CD4-positive, alpha-beta T cell treated with Interferon alpha-2 for 1 hour (primary cell): ENCODE measurements around the gene DNAAF1.
"Not testable (repeated sequence)": the region's sequence is repeated elsewhere in the genome, so short reads cannot be mapped to it uniquely, and the experiment has no call there.

Experiments used
- DNase-seq, 2 donors: peaks; one replicate each; pipeline ENCODE4 v3.0.0-alpha.2; 2020 to 2022

DNAAF1 gene

DNA sequence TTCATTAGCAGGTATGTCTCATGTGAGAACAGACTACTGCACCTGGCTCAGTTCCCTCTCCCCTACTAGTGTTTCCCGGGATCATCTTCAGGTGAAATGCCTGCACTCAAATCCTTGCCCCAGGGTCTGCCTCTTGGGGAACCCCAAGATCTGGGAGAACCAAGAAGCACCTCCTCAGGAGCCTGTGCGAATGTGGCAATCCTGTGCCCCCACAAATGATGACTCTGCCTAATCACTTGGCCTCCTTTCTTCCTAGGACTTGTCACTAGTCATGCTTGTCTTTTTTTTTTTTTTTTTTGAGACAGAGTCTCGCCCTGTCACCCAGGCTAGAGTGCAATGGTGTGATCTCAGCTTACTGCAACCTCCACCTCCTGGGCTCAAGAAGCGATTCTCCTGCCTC, 67.5 kb downstream of the DNAAF1 start:
- no peak for DNase-seq

DNA sequence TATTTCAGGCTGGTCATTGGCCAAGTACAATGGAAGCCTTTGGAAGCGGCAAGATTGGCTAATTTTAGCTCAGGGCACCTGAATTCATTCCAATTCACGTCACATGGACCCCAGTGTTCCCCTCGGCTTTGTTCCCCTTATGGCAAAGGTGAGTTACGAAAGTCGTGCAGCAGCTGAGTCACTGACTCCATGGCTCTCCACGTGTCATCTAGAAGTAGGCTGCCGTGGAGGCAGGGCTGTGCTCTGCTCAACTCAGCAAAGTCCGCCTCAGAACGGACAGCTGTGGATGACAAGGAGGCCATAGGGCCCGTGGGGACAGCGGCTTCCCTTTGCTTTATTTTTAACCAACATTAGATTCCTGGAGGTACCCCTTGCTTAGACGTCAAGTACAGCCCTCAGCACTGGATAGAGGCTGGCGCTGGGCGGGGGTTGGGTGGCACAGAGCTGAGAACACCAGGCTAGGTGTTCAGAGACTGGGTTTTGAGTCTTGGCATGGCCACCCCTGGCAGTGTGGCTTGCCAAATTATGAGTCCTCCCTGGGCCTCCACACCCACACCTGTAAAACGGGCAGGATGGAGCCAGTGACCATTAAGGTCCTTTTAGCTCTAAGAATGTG, 69.5 kb downstream of the DNAAF1 start:
- DNase-seq, result no peak

DNA sequence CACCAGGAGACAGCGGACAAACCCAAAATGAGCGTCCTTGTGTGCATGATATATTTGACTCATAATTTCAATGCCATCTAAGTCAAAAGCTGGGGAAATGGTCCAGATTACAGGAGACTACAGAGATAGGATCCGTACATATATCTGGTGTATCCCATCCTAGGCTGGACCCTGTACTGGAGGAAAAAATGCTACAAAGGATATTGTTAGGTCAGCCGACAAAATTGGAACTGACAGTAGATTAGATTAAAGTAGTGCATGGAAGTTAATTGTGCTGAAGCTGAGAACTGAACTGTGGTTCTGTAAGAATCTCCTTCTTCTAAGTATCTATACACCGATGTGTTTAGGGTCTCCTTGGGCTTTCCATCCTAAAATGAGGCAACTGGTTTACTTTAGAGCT, 70.4 kb downstream of the DNAAF1 start:
- no peak for DNase-seq

DNA sequence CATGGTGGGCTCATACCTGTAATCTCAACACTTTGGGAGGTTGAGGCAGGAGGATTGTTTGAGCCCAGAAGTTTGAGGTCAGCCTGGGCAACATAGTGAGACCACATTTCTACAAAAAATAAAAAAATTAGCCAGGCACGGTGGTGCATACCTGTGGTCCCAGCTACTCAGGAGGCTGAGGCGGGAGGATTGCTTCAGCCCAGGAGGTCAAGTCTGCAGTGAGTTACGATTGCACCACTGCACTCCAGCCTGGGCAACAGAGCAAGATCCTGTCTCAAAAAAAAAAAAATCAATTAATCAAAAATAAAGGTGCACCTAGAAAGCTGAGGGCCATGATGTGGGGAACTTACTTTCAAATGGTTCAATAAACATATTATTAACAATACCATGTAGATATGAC, 71.0 kb downstream of the DNAAF1 start:
- DNase-seq, result not testable (repeated sequence)

DNA sequence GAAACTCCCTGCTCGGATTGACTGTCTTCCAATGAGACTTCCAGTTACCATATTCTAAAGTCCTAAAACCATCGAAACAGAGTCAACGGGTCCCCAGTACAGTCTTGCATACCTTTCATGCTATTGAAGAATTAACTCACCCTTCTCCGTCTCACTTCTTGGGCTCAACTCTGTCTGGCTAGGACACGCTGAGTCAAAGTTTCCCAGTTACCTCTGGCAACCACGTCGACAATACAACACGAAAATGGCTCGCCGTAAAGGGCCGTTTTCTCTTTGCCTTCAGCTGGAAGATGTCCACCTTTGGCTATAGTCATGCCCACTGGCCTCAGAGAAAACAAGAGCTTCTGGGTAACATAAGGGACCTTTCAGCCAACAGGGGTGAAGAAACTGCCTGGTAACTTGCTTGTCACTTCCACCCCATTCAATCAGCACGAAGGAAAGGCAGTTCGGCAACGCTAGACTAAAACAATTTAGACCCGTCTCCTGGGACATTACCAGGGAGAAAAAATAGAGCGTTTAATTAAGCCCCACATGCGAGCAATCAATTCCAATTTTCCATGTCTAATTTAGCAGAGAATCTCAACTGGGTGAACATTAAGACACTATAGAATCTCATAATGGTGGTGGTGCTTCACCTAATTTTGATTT, 73.2 kb downstream of the DNAAF1 start:
- no peak for DNase-seq

DNA sequence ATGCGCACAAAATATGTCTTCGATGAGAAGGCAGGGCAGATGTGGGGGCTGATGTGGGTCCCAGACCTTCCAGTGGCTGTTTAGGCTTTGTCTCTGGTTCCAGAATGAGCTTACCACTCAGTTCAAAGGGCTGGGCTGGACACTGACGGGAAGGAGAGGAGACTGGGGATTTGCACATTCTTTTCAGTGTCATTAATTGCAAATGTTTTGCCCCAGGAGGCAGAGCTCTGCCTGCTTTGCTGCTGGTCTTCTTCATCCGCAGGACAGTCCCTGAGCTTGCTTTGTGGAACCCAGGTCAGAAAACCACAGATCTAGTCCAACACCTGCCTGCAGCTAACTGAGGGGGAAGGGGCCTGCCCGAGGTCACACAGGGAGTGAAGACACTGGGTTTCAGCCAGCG, 73.8 kb downstream of the DNAAF1 start:
- DNase-seq, result no peak

DNA sequence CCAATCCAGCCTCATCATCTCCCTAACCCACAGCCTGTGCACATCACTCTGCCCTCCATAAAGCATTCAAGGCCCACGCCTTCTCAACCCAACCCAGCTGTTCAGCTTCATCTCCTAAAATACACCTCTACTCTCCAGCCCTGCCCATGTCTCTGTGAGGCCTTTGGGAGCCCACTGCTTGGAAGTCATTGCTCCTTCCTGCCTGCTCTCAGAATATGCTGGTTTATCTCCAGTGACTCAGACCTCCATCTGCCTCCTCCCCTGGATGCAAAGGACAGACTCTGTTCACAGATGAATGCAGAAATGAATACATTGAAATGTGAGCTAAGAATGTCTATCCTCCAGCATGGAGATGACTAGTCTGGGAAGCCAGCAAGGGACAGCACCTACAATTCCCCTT, 75.7 kb downstream of the DNAAF1 start:
- no peak for DNase-seq

DNA sequence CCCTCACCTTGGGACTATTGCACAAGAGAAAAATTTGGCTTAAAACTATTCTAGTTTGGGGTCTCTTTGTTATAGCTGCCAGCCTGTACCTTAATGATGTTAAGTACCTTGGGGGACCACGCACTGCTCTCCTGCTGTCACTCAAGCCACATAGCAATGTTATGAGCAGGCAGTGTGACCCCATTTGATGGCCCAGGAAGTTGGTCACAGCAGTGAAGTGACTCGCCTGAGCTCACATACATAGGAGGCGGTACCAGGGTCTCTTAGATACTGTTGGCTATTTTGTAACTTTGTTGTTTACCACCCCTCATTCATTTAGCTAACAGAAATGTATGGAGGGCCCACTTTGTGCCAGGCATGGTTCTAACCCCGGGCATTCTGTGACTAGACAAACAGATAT, 78.3 kb downstream of the DNAAF1 start:
- no peak for DNase-seq

DNA sequence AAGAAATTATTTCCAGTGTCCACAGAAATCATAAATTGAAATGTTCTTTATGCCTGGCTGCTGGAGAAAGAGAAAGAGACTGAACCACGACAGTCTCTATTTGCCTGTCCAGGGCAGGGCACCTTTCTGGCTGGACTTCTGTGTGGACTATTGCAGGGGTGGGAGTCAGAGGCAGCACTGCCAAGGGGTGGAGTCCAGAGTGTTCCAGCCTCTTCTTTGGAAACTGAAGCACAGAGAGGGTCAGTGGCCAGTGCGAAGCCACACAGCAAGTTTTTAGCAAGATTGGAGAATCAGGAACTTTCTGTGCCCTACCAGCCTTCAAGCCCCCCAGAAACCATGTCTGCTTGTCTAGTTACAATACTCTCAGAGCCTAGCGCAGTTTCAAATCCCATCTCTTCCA, 79.4 kb downstream of the DNAAF1 start:
- DNase-seq, result no peak

DNA sequence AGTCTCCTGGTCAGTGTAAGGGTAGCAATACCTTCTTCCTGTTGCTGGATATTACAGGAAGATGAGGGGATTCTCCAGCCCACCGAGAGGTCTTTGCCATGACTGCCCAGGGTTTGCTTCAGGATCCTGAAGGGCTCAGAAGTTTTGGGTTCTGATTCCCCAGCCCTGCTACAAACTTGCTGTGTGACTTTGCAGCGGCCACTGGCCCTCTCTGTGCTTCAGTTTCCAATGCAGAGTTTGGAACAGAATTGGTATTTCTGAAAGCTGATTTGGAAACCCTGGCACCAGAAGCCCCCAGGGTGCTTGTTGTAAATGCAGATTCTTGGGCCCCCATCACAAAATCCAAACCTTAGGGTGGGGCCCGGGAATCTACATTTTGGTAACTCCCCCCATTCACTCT, 80.0 kb downstream of the DNAAF1 start:
- DNase-seq, result no peak

DNA sequence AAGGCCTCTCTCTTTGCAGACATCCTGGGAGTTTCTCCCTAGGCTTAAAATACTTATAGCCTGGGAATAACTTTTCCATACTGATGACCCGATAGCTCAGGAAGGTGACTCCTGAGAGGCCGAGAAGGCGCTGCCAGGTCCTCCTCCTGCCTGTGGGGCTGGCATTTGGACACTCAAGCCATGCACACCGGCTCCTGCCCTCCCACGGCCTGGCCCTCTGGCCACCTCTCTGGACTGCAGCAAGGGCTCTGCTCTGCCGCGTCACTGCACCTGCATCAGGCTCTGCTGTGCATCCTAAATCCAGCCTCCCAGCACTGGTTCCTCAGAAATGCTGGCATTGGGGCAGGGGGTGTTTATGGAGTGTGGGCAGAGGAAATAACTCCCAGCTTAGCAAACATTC, 80.5 kb downstream of the DNAAF1 start:
- DNase-seq, result no peak

DNA sequence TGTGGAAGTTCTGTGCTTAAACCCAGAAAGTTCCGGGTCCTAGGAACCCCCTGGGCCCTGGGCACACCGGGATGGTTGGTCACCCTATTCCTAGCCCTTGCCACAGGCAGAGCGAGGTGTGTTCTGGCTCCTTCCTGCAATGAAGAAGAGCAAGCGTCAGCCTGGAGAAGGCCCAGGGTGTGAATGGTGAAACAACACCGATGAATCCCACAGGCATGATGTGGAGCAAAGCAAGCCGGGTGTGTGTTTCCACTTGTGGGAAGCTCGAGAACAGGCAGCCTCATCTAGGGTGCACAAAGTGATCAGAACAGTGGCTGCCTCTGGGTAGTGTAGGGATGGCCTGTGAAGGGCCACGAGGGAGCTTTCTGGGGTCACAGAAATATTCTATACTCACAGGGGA, 80.9 kb downstream of the DNAAF1 start:
- no peak for DNase-seq
